BE2C (cell line): Measurements from ENCODE around the gene PLIN5.
A peak's percentile ranks its signal among the peaks of the same experiment; 100 is the strongest.

Experiments
- DNase-seq: peaks from one replicate; pipeline ENCODE4 v3.0.0-alpha.2; 2020
- H3K27me3 ChIP-seq: fragments of 250-450 bp; sonication (Bioruptor Pico); 2 replicates; pipeline ENCODE4 v1.5.1; 2020; ENCODE audit warnings: mild to moderate bottlenecking
- H3K36me3 ChIP-seq: fragments of 250-450 bp; sonication (Bioruptor Pico); 2 replicates; pipeline ENCODE4 v1.5.1; 2020; ENCODE audit warnings: mild to moderate bottlenecking
- H3K4me1 ChIP-seq: fragments of 250-450 bp; sonication (Bioruptor Pico); 2 replicates; pipeline ENCODE4 v1.5.1; 2020
- H3K4me3 ChIP-seq: 2 replicates; pipeline ENCODE4 v1.5.1; 2011; ENCODE audit warnings: low read depth, low read length
- H3K9me3 ChIP-seq: fragments of 250-450 bp; sonication (Bioruptor Pico); 2 replicates; pipeline ENCODE4 v1.5.1; 2020
- TF ChIP-seq, protein P1 (sequence below): IDR thresholded peaks from 2 replicates; pipeline ENCODE4 v1.5.1; 2012; ENCODE audit warnings: mild to moderate bottlenecking, low read depth, low read length

PLIN5 gene

DNA sequence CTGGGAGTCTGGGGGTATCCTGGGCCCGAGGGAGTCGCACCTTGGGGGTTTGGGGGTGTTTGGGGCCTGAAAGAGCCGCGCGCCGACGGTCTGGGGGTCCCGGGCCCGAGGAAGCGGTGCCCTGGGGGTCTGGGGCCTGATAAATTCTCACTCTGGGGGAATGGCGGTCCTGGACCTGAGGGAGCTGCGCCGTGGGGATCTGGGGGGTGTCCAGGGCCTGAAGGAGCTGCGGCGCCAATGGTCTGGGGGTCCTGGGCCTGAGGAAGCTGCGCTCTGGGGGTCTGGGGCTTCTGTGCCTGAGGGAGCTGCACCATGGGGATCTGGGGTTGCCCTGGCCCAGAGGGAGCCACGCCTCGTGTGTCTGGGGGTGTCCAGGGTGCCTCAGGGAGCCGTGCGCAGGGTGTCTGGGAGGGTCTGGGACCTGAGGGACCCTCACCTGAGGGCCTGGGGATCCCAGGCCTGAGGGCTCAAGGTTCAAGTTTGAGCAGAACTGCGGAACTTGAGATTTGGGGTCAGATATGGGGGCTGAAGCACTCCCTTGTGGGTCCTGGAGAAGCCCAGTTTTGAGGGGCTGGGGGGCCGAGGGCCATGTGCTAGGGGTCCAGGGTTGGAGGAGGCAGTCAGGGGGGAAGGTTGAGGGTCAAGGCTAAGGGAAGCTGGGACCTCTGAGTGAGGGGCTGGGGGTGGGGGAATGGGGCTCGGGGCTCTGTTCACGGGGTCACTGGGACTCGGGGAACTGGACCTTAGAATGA is 61.8 kb downstream of the PLIN5 start:
- H3K27me3 ChIP-seq, result no peaks in the 10 kb centered on the region
- H3K4me1 ChIP-seq, result no peaks in the 10 kb centered on the region
- TF ChIP-seq, protein P1, sequence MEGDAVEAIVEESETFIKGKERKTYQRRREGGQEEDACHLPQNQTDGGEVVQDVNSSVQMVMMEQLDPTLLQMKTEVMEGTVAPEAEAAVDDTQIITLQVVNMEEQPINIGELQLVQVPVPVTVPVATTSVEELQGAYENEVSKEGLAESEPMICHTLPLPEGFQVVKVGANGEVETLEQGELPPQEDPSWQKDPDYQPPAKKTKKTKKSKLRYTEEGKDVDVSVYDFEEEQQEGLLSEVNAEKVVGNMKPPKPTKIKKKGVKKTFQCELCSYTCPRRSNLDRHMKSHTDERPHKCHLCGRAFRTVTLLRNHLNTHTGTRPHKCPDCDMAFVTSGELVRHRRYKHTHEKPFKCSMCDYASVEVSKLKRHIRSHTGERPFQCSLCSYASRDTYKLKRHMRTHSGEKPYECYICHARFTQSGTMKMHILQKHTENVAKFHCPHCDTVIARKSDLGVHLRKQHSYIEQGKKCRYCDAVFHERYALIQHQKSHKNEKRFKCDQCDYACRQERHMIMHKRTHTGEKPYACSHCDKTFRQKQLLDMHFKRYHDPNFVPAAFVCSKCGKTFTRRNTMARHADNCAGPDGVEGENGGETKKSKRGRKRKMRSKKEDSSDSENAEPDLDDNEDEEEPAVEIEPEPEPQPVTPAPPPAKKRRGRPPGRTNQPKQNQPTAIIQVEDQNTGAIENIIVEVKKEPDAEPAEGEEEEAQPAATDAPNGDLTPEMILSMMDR, result no peak
- no peaks in the 10 kb centered on the region for H3K9me3 ChIP-seq
- peak overlapping the region; percentile 86 for H3K4me3 ChIP-seq
- H3K36me3 ChIP-seq, result peaks cover 18% of the 10 kb centered on the region
- no peak for DNase-seq
